Kidney glomerular epithelial cell (primary cell): Measurements from ENCODE around the gene NDUFB6.
"Not testable (repeated sequence)": the region's sequence is repeated elsewhere in the genome, so short reads cannot be mapped to it uniquely, and the experiment has no call there.

ENCODE experiments used
- DNase-seq: peaks from one replicate; lab custom pipeline; 2025; lab: John Stamatoyannopoulos, UW

Gene NDUFB6

GRCh38 chr9:32571969-32572899 lies 725 bp downstream of the NDUFB6 start:
- peak; percentile 70 for DNase-seq

- DNase-seq = no peak
These were observed 2.7 kb downstream of the NDUFB6 start for GRCh38 chr9:32570262-32570661.

GRCh38 chr9:32566770-32567169 lies 6.2 kb downstream of the NDUFB6 start:
- DNase-seq = no peak

GRCh38 chr9:32565967-32566366 lies 7.0 kb downstream of the NDUFB6 start:
- DNase-seq = no peak

- DNase-seq = no peak
These were observed 14.5 kb downstream of the NDUFB6 start for GRCh38 chr9:32558408-32558934.

- no peak for DNase-seq
These were observed 18.4 kb downstream of the NDUFB6 start for GRCh38 chr9:32554591-32554990.

DNA sequence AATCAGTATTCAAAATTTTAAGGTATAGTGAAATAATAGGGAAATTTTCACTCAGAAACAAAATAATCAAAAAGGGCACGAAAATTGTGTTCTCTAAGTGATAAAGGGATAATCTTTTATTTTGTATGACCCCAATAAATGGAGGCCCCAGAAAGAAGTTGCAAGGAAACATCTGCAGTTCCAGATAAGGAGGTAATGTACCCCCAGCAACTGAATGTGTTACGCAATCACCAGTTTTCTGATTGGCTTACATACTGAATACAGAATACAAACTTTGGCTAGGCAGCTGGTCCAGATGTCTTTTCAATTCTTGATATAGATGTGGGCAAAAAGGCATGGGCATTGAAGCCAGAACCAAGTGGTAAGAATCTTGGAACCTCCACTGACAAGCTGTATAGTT lies 18.9 kb downstream of the NDUFB6 start:
- no peak for DNase-seq

GRCh38 chr9:32552172-32552872 lies 20.6 kb downstream of the NDUFB6 start, which contains the start of the genes SMIM27 and TOPORS:
TSS of gene SMIM27 (plus strand) at chr9:32552327. CDS start at chr9:32552435, 108 bp downstream.
TSS of gene TOPORS (minus strand) at chr9:32552586. CDS start at chr9:32552436, 150 bp downstream.
- peak; percentile 87 for DNase-seq

DNA sequence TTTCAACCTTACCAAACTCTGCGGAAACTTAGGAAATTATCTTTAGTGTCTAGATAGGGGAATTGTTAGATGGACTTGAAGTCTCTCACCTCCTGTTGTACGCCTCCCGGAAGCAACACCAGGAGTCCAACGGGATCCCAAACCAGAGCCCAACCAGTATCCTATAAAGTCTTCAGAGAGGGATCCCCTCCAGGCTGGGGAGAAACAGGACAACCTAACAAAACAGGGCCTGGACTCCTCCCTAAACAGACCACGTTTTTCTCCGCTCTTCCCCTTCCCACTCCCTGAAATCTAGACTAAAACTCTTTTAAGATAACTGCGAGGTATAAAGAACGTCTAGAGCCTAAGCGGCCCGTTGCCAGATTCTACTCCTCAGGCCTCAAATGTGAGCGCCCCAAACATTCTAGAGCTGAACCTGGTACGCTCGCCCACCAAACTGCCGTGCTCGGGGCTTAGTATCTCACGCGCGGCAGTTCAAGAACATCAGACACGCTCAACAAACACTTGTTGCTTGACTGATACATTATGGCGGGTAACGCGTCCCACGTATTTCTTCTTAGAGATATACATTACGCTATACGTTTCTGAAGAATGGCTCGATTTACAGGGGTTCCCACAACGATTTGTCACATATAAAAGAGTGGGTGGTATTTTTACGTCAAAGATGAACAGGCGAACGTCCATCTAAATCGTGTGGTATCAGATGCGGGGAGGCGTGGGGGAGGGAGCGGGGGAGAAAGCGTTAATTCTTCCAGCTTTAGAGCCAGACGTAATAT lies 21.5 kb downstream of the NDUFB6 start:
- DNase-seq = peak; percentile 80

GRCh38 chr9:32550562-32551275 lies 22.2 kb downstream of the NDUFB6 start:
- DNase-seq = peak; percentile 87

DNA sequence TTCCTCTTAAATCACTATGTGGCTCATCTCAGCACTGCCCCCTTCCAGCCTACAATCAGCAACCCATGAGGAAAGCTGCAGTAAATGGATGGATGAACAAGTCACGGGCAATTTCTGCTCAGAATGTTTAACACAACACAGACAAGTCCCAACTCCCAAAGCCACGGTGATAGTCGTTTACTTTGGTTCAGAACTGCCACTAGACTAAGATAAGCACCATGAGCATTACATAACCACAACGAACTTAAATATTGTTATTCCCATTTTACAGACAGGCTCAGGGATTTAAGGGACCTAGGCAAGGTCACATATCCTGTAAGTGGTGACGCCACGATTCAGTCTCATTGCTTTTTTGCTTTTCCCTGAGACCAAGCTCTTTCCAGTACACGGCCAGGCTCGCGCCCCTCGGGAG lies 22.8 kb downstream of the NDUFB6 start:
- DNase-seq = peak; percentile 20

DNA sequence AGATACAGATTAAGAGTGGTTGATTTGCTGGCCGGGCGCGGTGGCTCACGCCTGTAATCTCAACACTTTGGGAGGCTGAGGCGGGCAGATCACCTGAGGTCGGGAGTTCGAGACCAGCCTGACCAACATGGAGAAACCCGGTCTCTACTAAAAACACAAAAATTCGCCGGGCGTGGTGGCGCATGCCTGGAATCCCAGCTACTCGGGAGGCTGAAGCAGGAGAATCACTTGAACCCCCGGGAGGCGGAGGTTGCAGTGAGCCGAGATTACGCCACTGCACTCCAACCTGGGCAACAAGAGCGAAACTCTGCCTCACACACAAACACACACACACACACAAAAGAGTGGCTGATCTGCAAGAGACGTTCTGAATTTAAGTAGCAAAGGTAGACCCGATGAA lies 24.7 kb downstream of the NDUFB6 start:
- not testable (repeated sequence) for DNase-seq

DNA sequence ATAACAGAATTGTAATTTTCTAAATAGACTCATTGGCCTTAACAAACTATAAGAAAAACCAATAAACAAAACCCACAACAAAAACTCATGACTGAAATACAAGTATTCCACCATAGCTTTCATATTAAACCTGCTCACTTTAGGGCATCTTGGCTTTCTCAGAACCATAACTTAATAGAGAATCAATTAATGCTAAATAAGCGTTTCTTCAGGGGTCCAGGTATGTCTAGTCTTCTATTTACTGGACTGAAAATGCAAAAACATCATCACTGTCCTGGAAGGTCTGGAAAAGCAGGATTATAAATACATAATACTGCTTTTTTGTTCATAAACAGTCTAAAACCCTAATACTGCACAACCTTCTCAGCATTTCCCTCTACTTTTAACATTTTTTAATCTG lies 27.1 kb downstream of the NDUFB6 start:
- DNase-seq = no peak

DNA sequence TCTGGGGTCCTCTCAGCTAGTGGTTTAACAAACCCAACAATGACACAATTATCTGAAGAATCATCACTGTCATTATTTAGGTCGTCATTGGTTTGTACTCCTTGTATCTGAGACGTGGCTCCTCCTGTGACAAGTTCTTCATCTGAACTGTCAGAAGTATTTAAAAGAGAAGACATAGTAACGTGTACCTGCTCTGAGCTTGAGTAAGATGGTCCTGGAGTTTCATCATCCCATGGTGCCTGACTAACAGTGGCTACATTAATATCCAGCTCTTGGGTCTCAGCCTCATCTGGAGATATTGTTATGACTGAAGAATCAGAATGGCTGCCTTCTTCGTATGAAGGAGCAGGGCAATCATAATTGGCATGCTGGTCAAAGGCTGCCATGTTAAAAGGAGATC lies 29.9 kb downstream of the NDUFB6 start:
- DNase-seq = no peak

GRCh38 chr9:32533816-32534215 lies 39.1 kb downstream of the NDUFB6 start:
- no peak for DNase-seq

DNA sequence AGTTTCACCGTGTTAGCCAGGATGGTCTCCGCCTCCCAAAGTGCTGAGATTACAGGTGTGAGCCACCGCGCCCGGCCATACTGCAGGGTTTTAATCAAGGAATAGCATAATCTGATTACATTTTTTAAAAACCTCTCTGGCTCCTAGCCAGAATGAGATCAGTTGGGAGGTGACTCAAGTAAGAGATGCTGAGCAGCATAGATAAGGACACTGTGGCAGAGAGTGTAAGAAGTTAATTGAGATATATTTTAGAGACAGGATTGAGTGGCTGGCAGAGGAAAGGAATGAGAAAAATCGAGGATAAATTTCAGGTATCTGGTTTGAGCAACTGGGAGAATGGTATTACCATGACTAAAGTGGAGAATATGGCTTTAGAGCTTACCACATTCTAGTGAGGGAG lies 39.6 kb downstream of the NDUFB6 start:
- DNase-seq = no peak

GRCh38 chr9:32526707-32527048 lies 46.3 kb downstream of the NDUFB6 start:
- DNase-seq = no peak

- DNase-seq = peak; percentile 94
These were observed 46.8 kb downstream of the NDUFB6 start, which contains the start of gene RIGI for GRCh38 chr9:32526041-32526706. TSS of gene RIGI (minus strand) at chr9:32526196. CDS start at chr9:32526166, 30 bp downstream.

DNA sequence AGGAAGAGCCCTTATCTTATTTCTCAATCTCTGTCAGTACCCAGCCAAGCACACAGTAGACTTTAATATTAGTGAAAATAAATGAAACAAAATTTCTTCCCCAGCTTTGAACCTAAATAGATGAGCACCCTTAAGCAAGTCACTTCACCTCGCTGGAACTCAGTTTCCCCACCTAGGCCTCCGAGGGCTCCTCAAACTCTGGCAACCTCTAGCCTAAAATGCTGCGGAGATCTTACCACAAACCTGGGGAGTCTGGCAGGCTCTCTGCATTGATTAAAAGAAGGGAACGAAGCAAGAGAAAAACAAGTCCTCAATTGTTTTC lies 47.3 kb downstream of the NDUFB6 start:
- no peak for DNase-seq

DNA sequence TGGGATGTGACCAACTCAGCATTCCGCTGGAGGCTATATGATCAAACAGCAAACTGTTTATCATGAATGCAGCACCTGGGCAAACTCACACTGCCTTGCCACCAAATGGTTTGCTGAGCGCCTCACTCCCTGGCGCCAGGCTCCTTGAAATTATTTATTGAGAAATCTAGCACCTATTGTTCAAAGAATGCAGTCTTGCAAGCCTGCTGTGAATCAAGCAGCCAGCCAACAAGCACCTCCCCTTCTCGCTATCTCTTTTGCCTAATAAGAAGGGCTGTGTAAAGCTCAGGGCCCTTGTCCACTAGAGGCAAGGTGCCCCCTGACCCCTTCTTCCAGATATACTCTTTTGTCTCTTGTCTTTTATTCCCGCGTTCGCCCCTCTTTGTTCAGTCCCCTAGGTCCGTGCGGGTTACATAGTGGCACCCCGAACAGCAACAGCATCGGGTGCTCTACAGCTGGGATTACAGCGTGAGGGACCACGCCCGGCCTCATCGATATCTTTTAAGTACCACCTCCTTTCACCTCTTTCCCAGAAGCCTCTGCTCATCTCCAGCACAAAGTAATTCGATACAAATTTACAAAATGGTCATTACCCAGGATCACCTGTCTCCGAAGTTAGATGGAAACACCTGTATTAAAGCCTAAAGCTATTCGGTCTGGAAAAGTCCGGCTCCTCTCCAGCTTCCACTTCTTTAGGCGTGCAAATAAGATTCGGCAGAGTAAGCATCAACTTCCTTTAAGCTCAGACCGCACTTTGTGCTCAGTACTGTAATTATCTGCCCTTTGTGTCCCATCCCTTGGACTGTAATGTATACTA lies 47.9 kb downstream of the NDUFB6 start:
- no peak for DNase-seq
